AG08395 (cell line): ENCODE measurements around the gene ABLIM3.

Source experiments
- DNase-seq: peaks from one replicate; pipeline ENCODE4 v3.0.0; 2012; ENCODE audit warnings: mixed read lengths, low spot score

Gene ABLIM3

GRCh38 chr5:149309354-149309753 is 168.1 kb downstream of the ABLIM3 start:
- no peak for DNase-seq
